Subcutaneous adipose tissue (tissue), 4 donors: Measurements from ENCODE around the gene HEG1. TPM values are rescaled to one million over a fixed set of nuclear protein-coding genes. Genes with fewer than 3 reads are reported as not detected.

Source experiments
- CTCF ChIP-seq: fragments of 450-650 bp; IDR thresholded peaks from one replicate; pipeline ENCODE4 v1.5.1; 2016; ENCODE audit warnings: low read depth, mild to moderate bottlenecking, control low read depth, antibody characterized with exemption, moderate library complexity
- total RNA-seq, 4 donors: library from RNA; depleted of rRNA; stranded (reverse); fragments of >200 nt; gene quantifications; one replicate each; pipeline ENCODE4 v1.1.0, GENCODE V29; 2016

Gene HEG1
- total RNA-seq, 4 donors from 2014 or later, result 26.7 to 72.5 (median 36.2) TPM

- TF ChIP-seq CTCF, result no peak
Measured at GRCh38 chr3:125077864-125078263, 22.1 kb upstream of the HEG1 start.

- TF ChIP-seq CTCF, result no peak
Measured at GRCh38 chr3:125076464-125076863, 20.7 kb upstream of the HEG1 start.

GRCh38 chr3:125075738-125076137 is 19.9 kb upstream of the HEG1 start:
- TF ChIP-seq CTCF, result no peak

- no peak for TF ChIP-seq CTCF
Measured at GRCh38 chr3:125073390-125073905, 17.7 kb upstream of the HEG1 start.

- TF ChIP-seq CTCF, result no peak
Measured at GRCh38 chr3:125072749-125073389, 17.1 kb upstream of the HEG1 start.

GRCh38 chr3:125072301-125072700 is 16.5 kb upstream of the HEG1 start:
- no peak for TF ChIP-seq CTCF

- no peak for TF ChIP-seq CTCF
Measured at GRCh38 chr3:125069968-125070745, 14.4 kb upstream of the HEG1 start.
